Endothelial cell of umbilical vein (primary cell): Measurements from ENCODE around the gene FGFR3.

ENCODE experiments used
- MYC ChIP-seq: IDR thresholded peaks from one replicate; pipeline ENCODE4 v1.6.1; 2011; ENCODE audit warnings: mild to moderate bottlenecking, low read depth, low read length
- POLR2A ChIP-seq: IDR thresholded peaks from 2 replicates; pipeline ENCODE4 v1.6.1; 2012; ENCODE audit warnings: low read depth, mild to moderate bottlenecking, control low read depth, low read length
- POLR2AphosphoS5 ChIP-seq: IDR thresholded peaks from 2 replicates; pipeline ENCODE4 v1.6.1; 2012; ENCODE audit warnings: low read depth, mild to moderate bottlenecking, control low read depth, low read length, moderate library complexity; ENCODE audit not compliant: insufficient read depth
- TF ChIP-seq, protein P1 (sequence below), 2 donors: IDR thresholded peaks; 1 replicate in 1 of 2; 2 replicates in 1 of 2; pipeline ENCODE4 v1.5.1; 2011; ENCODE audit warnings: low read length in 2 of 2, mild to moderate bottlenecking in 2 of 2, moderate library complexity in 2 of 2, control low read depth in 1 of 2, inconsistent platforms in 1 of 2, low read depth in 1 of 2; ENCODE audit not compliant: insufficient read depth in 1 of 2; ENCODE audit errors: extremely low read depth in 1 of 2

DNA sequence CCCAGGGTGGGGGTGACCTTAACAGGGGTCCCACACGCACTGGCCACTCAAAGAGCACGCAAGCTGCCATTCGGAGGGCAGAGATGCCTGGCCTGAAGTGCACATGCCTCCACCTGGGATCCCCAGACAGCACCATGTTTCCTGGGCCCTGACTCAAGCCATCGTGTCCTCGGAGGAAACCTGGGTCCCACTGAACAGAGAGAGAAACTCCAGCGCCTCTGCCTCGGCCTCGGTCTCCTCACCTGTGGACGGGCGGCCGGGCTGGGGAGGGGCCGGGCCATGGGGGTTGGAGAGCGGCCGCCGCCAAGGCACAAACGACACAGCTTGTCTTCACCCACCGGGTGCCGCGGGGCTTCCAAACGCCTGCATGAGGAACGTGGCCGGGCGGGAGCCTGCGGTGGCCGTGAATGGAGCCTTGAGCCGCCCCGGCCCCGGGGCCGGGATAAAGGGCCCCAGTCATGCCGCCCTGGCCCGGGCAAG is 30.0 kb upstream of the FGFR3 start:
- TF ChIP-seq POLR2AphosphoS5 = no peak
- TF ChIP-seq, protein P1, sequence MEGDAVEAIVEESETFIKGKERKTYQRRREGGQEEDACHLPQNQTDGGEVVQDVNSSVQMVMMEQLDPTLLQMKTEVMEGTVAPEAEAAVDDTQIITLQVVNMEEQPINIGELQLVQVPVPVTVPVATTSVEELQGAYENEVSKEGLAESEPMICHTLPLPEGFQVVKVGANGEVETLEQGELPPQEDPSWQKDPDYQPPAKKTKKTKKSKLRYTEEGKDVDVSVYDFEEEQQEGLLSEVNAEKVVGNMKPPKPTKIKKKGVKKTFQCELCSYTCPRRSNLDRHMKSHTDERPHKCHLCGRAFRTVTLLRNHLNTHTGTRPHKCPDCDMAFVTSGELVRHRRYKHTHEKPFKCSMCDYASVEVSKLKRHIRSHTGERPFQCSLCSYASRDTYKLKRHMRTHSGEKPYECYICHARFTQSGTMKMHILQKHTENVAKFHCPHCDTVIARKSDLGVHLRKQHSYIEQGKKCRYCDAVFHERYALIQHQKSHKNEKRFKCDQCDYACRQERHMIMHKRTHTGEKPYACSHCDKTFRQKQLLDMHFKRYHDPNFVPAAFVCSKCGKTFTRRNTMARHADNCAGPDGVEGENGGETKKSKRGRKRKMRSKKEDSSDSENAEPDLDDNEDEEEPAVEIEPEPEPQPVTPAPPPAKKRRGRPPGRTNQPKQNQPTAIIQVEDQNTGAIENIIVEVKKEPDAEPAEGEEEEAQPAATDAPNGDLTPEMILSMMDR (IDR thresholded peaks at IDR 0.05; ENCODE audit: extremely low read depth in 1 of 2, insufficient read depth in 1 of 2, low read depth in 1 of 2, low read length in 2 of 2) = no peak
- TF ChIP-seq MYC = no peak
- TF ChIP-seq POLR2A = no peak
